GM21786 (cell line): ENCODE data around the gene NAPA.
A peak's percentile ranks its signal among the peaks of the same experiment; 100 is the strongest.
"Not testable (repeated sequence)": the region's sequence is repeated elsewhere in the genome, so short reads cannot be mapped to it uniquely, and the experiment has no call there.

Experiments used
- ATAC-seq: cut with Tn5 transposase; IDR thresholded peaks from one replicate; pipeline ENCODE4 v1.9.1; 2021; ENCODE audit not compliant: unreplicated experiment

NAPA gene

GRCh38 chr19:47487551-47488515, 27.0 kb downstream of the NAPA start:
- no peak for ATAC-seq

GRCh38 chr19:47486900-47487299, 28.0 kb downstream of the NAPA start:
- no peak for ATAC-seq

- not testable (repeated sequence) for ATAC-seq
These were observed 28.6 kb downstream of the NAPA start for GRCh38 chr19:47486220-47486619.

GRCh38 chr19:47485210-47485609, 29.7 kb downstream of the NAPA start:
- ATAC-seq, result no peak

- ATAC-seq, result peak; percentile 59
These were observed 30.8 kb downstream of the NAPA start, which contains the start of gene KPTN for GRCh38 chr19:47483800-47484690. KPTN (minus strand) TSS chr19:47484219; CDS start chr19:47484160, 59 bp downstream.

GRCh38 chr19:47483200-47483599, 31.7 kb downstream of the NAPA start:
- no peak for ATAC-seq

- no peak for ATAC-seq
These were observed 33.3 kb downstream of the NAPA start for GRCh38 chr19:47481460-47482052.

GRCh38 chr19:47480658-47481057, 34.2 kb downstream of the NAPA start:
- ATAC-seq, result no peak

- ATAC-seq, result no peak
These were observed 35.0 kb downstream of the NAPA start for GRCh38 chr19:47479701-47480503.

GRCh38 chr19:47476438-47476972, 38.4 kb downstream of the NAPA start:
- no peak for ATAC-seq

- ATAC-seq, result no peak
These were observed 39.4 kb downstream of the NAPA start for GRCh38 chr19:47475465-47475864.

GRCh38 chr19:47473336-47473735, 41.5 kb downstream of the NAPA start:
- no peak for ATAC-seq

GRCh38 chr19:47471733-47472457, 43.0 kb downstream of the NAPA start, which contains the start of gene SLC8A2:
SLC8A2 (minus strand) TSS chr19:47471893; CDS start chr19:47466403, 5,490 bp downstream.
- ATAC-seq, result no peak

GRCh38 chr19:47471381-47471732, 43.5 kb downstream of the NAPA start:
- ATAC-seq, result no peak

- no peak for ATAC-seq
These were observed 44.2 kb downstream of the NAPA start for GRCh38 chr19:47470447-47471195.

- no peak for ATAC-seq
These were observed 45.1 kb downstream of the NAPA start for GRCh38 chr19:47469719-47470118.

GRCh38 chr19:47469363-47469700, 45.5 kb downstream of the NAPA start:
- ATAC-seq, result no peak

GRCh38 chr19:47467914-47468313, 46.9 kb downstream of the NAPA start:
- no peak for ATAC-seq

- ATAC-seq, result no peak
These were observed 48.9 kb downstream of the NAPA start for GRCh38 chr19:47465957-47466356.
